ENCODE results near the gene SPACDR. TPM values are rescaled to one million over a fixed set of nuclear protein-coding genes. Genes with fewer than 3 reads are reported as not detected.

The SPACDR gene
- total RNA-seq, 2 donors from 2014 or later, result 0.54 to 0.74 TPM

GRCh38 chr7:100472121-100472851 lies 8.2 kb upstream of the SPACDR start:
- Histone ChIP-seq H3K27me3 (no peaks in the 10 kb centered on the region), H3K27ac (peak overlapping the region; percentile 12), H3K4me1 (peaks cover 24% of the 10 kb centered on the region), H3K36me3 (peaks cover 7% of the 10 kb centered on the region), H3K9me3 (no peaks in the 10 kb centered on the region), H3K4me3 (no peak overlapping the region), H3K9ac (ENCODE audit: low read depth in 2 of 2, low read length in 2 of 2) (no peak overlapping the region)
- intact Hi-C loops (cut with DNase I), result no loop called here
- TF ChIP-seq CTCF (IDR thresholded peaks at IDR 0.05), result no peak
- no peak for DNase-seq

- no peak for DNase-seq
- Histone ChIP-seq H3K27ac (no peak overlapping the region), H3K9ac (ENCODE audit: low read depth in 2 of 2, low read length in 2 of 2) (no peak overlapping the region), H3K9me3 (no peaks in the 10 kb centered on the region), H3K4me3 (no peak overlapping the region), H3K36me3 (peaks cover 13% of the 10 kb centered on the region), H3K27me3 (no peaks in the 10 kb centered on the region), H3K4me1 (peaks cover 15% of the 10 kb centered on the region)
- no peak for TF ChIP-seq CTCF (IDR thresholded peaks at IDR 0.05)
- intact Hi-C loops (cut with DNase I), result loop anchor here (2.0 kb wide), 1 partner anchor 88 kb away; no protein-coding TSS in a partner anchor
Measured at GRCh38 chr7:100471021-100471420, 7.0 kb upstream of the SPACDR start.

GRCh38 chr7:100469227-100470044 lies 5.4 kb upstream of the SPACDR start:
- intact Hi-C loops (cut with DNase I), result loop anchor here (2.0 to 5.0 kb wide), 2 partner anchors 89 to 223 kb away; partner anchors contain the start of gene GIGYF1
- no peak overlapping the region for H3K27ac ChIP-seq

GRCh38 chr7:100467638-100468373 lies 3.7 kb upstream of the SPACDR start:
- Histone ChIP-seq H3K36me3 (peaks cover 6% of the 10 kb centered on the region), H3K27ac (no peak overlapping the region), H3K4me1 (peaks cover 4% of the 10 kb centered on the region), H3K9me3 (no peaks in the 10 kb centered on the region), H3K27me3 (no peaks in the 10 kb centered on the region), H3K9ac (ENCODE audit: low read depth in 2 of 2, low read length in 2 of 2) (no peak overlapping the region), H3K4me3 (no peak overlapping the region)
- TF ChIP-seq CTCF (IDR thresholded peaks at IDR 0.05), result no peak
- intact Hi-C loops (cut with DNase I), result loop anchor here (5.0 kb wide), 1 partner anchor 224 kb away; the partner anchor contains the start of gene GIGYF1
- DNase-seq, result no peak

More at GRCh38 chr7:100469227-100470044, 5.4 kb upstream of the SPACDR start:
- DNase-seq, result peak; percentile 89
- H3K9ac ChIP-seq (ENCODE audit: low read depth in 2 of 2, low read length in 2 of 2), result peak overlapping the region in 1 of 2 donors; percentile 56
- no peak overlapping the region for H3K4me3 ChIP-seq
- peak; percentile 89 for TF ChIP-seq CTCF (IDR thresholded peaks at IDR 0.05)
- peaks cover 12% of the 10 kb centered on the region for H3K36me3 ChIP-seq
- H3K9me3 ChIP-seq, result no peaks in the 10 kb centered on the region
- no peaks in the 10 kb centered on the region for H3K27me3 ChIP-seq
- H3K4me1 ChIP-seq, result peaks cover 10% of the 10 kb centered on the region
